NOMO-1 treated with dmso at 0.1 percent for 144 hours (cell line): ENCODE results near the gene NDUFAF7.
"Not testable (repeated sequence)": the region's sequence is repeated elsewhere in the genome, so short reads cannot be mapped to it uniquely, and the experiment has no call there.

ENCODE experiments used
- DNase-seq: peaks from one replicate; lab custom pipeline; 2025; ENCODE audit not compliant: unreplicated experiment; lab: John Stamatoyannopoulos, UW

NDUFAF7 gene

GRCh38 chr2:37231241-37232130 is at the start of gene NDUFAF7, which contains the start of gene CEBPZ:
Gene NDUFAF7, plus strand, starts transcription at chr2:37231658. Its CDS starts 48 bp downstream, at chr2:37231706.
Gene CEBPZ, minus strand, starts transcription at chr2:37231596. Its CDS starts 29 bp downstream, at chr2:37231567.
- DNase-seq = peak; percentile 92

- DNase-seq = no peak
Measured at GRCh38 chr2:37181726-37182684, 49.5 kb upstream of the NDUFAF7 start.

- no peak for DNase-seq
Measured at GRCh38 chr2:37188570-37188969, 42.9 kb upstream of the NDUFAF7 start, which contains the start of gene SULT6B1. Gene SULT6B1, minus strand, starts transcription at chr2:37188670. Its CDS starts 30 bp downstream, at chr2:37188640.

- peak; percentile 78 for DNase-seq
Measured at GRCh38 chr2:37189452-37190153, 41.9 kb upstream of the NDUFAF7 start.

GRCh38 chr2:37190290-37190689 is 41.2 kb upstream of the NDUFAF7 start:
- DNase-seq = peak; percentile 60

- DNase-seq = no peak
Measured at GRCh38 chr2:37191253-37191652, 40.2 kb upstream of the NDUFAF7 start.

- DNase-seq = no peak
Measured at GRCh38 chr2:37191747-37192146, 39.7 kb upstream of the NDUFAF7 start.

- no peak for DNase-seq
Measured at GRCh38 chr2:37192551-37192950, 38.9 kb upstream of the NDUFAF7 start.

GRCh38 chr2:37195862-37196319 is 35.6 kb upstream of the NDUFAF7 start:
- DNase-seq = not testable (repeated sequence)

- peak; percentile 61 for DNase-seq
Measured at GRCh38 chr2:37196320-37197195, 34.9 kb upstream of the NDUFAF7 start, which contains the start of gene CEBPZOS. Gene CEBPZOS, plus strand, starts transcription at chr2:37196496. Its CDS starts 3,209 bp downstream, at chr2:37199705.

GRCh38 chr2:37198681-37199065 is 32.8 kb upstream of the NDUFAF7 start:
- no peak for DNase-seq

- no peak for DNase-seq
Measured at GRCh38 chr2:37201208-37201607, 30.2 kb upstream of the NDUFAF7 start.

- no peak for DNase-seq
Measured at GRCh38 chr2:37201766-37202165, 29.7 kb upstream of the NDUFAF7 start.

GRCh38 chr2:37203708-37204107 is 27.8 kb upstream of the NDUFAF7 start:
- DNase-seq = no peak

GRCh38 chr2:37205071-37205661 is 26.3 kb upstream of the NDUFAF7 start:
- DNase-seq = not testable (repeated sequence)

GRCh38 chr2:37205689-37206341 is 25.6 kb upstream of the NDUFAF7 start:
- DNase-seq = no peak

- not testable (repeated sequence) for DNase-seq
Measured at GRCh38 chr2:37206760-37207159, 24.7 kb upstream of the NDUFAF7 start.

GRCh38 chr2:37211212-37211611 is 20.2 kb upstream of the NDUFAF7 start:
- DNase-seq = no peak

- DNase-seq = no peak
Measured at GRCh38 chr2:37211939-37212338, 19.5 kb upstream of the NDUFAF7 start.
